AG09309 (cell line): ENCODE measurements around the gene INMT.

Experiments used
- DNase-seq: peaks from one replicate; pipeline ENCODE4 v3.0.0-alpha.2; 2010; ENCODE audit warnings: low read depth
- H3K4me3 ChIP-seq: 2 replicates; pipeline ENCODE4 v1.5.1; 2011; ENCODE audit warnings: mild to moderate bottlenecking, low read depth, low read length, moderate library complexity; ENCODE audit not compliant: control insufficient read depth
- TF ChIP-seq, protein P1 (sequence below): IDR thresholded peaks from 2 replicates; pipeline ENCODE4 v1.5.1; 2011; ENCODE audit warnings: mild to moderate bottlenecking, low read depth, low read length, inconsistent platforms; ENCODE audit not compliant: insufficient read depth, control insufficient read depth; ENCODE audit errors: missing control alignments

INMT gene

DNA sequence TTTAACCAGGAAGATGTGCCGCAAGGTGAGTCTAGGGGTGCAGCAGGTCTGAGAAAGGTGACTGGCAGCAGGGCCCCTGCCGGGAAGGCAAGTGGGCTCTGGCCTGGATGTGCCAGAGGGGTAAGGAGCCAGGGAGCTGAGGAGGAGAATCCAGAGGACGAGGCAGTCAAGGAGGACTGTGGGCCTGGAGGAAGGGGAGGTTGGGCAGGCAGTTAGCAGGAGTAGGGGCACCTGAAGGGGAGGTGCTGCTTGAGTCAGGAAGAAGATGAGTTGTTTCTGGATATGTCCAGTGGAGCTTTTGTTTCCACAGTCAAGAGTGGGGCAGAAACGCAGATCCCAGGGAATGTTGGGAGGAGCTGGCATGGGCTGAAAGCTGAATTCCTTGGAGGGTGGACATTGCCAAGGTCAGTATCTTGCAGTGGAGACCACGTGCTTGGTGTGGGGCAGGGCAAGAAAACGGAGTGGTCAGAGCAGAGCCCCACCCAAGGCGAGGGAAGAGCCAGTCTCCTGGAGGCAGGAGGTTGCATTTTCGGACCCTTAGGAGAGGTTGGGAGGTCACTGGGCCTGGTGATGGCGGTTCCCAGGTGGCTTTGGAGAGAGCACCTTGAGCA, 53.3 kb downstream of the INMT start:
- DNase-seq, result no peak
- H3K4me3 ChIP-seq, result no peak overlapping the region
- TF ChIP-seq, protein P1, sequence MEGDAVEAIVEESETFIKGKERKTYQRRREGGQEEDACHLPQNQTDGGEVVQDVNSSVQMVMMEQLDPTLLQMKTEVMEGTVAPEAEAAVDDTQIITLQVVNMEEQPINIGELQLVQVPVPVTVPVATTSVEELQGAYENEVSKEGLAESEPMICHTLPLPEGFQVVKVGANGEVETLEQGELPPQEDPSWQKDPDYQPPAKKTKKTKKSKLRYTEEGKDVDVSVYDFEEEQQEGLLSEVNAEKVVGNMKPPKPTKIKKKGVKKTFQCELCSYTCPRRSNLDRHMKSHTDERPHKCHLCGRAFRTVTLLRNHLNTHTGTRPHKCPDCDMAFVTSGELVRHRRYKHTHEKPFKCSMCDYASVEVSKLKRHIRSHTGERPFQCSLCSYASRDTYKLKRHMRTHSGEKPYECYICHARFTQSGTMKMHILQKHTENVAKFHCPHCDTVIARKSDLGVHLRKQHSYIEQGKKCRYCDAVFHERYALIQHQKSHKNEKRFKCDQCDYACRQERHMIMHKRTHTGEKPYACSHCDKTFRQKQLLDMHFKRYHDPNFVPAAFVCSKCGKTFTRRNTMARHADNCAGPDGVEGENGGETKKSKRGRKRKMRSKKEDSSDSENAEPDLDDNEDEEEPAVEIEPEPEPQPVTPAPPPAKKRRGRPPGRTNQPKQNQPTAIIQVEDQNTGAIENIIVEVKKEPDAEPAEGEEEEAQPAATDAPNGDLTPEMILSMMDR, result no peak

DNA sequence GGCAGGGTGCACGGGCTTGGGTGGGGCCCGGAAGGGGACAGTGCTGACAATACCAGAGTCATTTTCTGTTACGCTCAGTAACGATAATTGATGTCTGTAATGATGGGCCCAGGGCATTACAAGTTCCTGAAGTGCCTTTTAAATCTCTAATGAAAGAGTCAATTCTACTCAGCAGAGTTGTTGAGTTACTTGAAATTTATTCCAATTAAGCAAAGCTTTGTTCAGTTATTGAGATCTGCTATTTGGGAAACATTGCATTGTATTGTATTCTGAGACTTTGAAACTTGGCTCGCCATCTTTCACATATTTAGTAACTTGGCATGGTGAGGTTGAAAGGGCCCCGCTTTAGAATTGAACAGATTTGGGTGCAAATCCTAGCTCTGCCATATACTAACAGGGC, 54.0 kb downstream of the INMT start:
- H3K4me3 ChIP-seq, result no peak overlapping the region
- no peak for DNase-seq
- TF ChIP-seq, protein P1, result no peak
